ENCODE data around the gene SIRPA. TPM values are rescaled to one million over a fixed set of nuclear protein-coding genes. Genes with fewer than 3 reads are reported as not detected.
A peak's percentile ranks its signal among the peaks of the same experiment; 100 is the strongest.

The SIRPA gene
- total RNA-seq, 1 experiment from 2014 or later, result 42.4 TPM

- no peak for DNase-seq (ENCODE audit: low read depth)
Observed at GRCh38 chr20:1949347-1950100, 54.3 kb downstream of the SIRPA start.

- no peak for DNase-seq (ENCODE audit: low read depth)
Observed at GRCh38 chr20:1950836-1951235, 55.6 kb downstream of the SIRPA start.

GRCh38 chr20:1951436-1952115 lies 56.4 kb downstream of the SIRPA start:
- no peak for DNase-seq (ENCODE audit: low read depth)

DNA sequence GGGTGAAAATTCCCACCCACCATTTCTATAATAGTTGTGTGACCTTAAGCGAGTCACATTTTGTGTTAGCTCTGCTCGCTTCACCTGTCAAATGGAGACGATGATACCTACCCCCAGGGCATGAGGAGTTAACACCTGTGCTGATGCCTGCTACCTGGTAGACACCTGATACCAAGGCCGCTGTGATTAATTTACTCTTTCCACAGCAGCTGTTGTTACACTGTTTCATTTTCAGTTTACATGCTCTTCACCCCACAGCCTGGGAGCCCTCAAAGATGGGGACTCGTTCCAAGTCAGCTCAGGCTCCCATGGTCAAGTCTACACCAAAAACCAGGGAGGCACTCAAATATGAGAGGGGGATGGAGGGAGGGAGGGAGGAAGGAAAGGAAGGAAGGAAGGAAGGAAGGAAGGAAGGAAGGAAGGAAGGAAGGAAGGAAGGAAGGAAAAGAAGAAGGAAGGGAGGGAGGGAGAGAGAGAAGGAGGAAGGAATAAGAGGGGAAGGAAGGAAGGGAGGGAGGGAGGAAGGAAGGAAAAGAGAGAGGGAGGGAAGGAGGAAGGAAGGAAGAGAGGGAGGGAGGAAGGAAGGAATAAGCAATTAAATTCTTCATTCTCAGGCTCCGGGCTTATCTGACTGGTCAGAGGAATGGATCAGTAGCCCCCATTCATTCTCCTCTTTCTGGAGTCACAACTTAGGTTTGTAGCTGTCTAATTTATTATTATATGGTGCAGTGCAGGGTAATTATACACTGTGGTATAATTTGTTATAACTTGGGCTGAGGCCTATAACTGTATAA lies 57.7 kb downstream of the SIRPA start:
- no peak for DNase-seq (ENCODE audit: low read depth)

- no peak for DNase-seq (ENCODE audit: low read depth)
Observed at GRCh38 chr20:1953621-1954020, 58.4 kb downstream of the SIRPA start.

GRCh38 chr20:1955217-1955616 lies 60.0 kb downstream of the SIRPA start:
- DNase-seq (ENCODE audit: low read depth), result no peak

DNA sequence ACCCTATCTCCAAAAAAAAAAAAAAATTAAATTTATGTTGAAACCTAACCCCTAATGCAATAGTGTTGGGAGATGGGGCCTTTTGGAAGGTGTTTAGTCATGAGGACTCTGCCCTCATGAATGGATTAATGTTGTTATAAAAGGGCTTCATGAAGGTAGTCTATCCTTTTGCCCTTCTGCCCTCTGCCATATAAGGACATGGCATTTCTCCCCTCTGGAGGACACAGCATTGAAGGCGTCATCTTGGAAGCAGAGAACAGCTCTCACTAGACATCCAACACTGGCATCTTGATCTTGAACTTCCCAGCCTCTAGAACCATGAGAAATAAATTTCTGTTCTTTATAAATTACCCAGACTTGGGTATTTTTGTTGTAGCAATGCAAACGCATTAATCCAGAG lies 63.2 kb downstream of the SIRPA start:
- DNase-seq (ENCODE audit: low read depth), result no peak

GRCh38 chr20:1959156-1959555 lies 63.9 kb downstream of the SIRPA start:
- no peak for DNase-seq (ENCODE audit: low read depth)

DNA sequence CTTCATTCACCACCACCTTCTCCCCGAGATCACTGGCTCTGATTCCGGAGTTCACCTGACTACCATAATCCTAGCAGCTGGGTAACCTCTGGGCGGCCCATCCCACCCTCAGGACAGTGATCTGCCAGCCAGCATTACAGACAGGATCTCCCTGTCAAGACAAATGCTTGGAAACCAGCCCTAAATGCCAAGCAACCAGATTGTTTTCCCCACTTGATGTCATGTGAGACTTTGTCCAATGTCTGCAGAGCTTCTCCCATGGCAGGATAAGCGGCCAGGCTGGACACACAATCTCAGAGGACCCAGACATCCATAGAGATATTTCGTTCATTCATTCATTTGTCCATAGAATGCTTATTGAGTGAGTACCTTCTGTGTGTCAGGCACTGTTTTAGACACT lies 66.2 kb downstream of the SIRPA start:
- DNase-seq (ENCODE audit: low read depth), result no peak

DNA sequence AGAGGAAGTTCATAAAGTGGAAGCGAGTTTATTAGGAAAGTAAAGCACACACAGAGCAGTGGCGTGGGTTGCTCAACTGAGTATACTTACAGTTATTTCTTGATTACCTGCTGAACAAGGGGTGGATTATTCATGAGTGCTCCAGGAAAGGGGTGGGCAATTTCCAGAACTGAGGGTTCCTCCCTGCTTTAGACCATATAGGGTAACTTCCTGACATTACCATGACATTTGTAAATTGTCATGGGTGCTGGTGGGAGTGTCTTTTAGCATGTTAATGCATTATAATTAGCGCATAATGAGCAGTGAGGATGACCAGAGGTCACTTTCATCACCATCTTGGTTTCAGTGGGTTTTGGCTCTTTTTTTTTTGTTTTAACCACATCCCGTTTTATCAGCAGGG lies 68.9 kb downstream of the SIRPA start:
- no peak for DNase-seq (ENCODE audit: low read depth)

- DNase-seq (ENCODE audit: low read depth), result no peak
Observed at GRCh38 chr20:1964659-1965405, 69.6 kb downstream of the SIRPA start.

GRCh38 chr20:1965520-1966351 lies 70.5 kb downstream of the SIRPA start:
- peak; percentile 60 for DNase-seq (ENCODE audit: low read depth)

DNA sequence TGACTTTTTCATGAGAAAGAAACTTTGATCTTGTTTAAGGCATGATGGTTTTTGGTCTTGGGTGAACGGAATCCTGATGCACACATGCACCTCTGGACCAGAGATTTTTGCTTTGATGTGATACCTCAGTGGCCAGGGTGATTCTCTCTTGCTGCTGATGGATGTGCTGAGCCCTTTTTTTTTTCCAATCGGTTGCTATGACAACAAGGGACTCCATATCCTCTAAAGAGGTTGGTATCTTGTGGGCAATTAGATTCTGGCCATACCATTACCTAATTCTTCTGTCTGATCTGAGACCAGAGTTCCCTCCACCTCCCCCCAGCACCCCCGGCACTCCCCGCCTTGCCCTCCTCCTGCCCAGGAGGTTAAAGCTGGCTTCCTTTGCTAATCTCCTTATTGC lies 73.8 kb downstream of the SIRPA start:
- DNase-seq (ENCODE audit: low read depth), result no peak

- DNase-seq (ENCODE audit: low read depth), result no peak
Observed at GRCh38 chr20:1971893-1972586, 76.8 kb downstream of the SIRPA start.

DNA sequence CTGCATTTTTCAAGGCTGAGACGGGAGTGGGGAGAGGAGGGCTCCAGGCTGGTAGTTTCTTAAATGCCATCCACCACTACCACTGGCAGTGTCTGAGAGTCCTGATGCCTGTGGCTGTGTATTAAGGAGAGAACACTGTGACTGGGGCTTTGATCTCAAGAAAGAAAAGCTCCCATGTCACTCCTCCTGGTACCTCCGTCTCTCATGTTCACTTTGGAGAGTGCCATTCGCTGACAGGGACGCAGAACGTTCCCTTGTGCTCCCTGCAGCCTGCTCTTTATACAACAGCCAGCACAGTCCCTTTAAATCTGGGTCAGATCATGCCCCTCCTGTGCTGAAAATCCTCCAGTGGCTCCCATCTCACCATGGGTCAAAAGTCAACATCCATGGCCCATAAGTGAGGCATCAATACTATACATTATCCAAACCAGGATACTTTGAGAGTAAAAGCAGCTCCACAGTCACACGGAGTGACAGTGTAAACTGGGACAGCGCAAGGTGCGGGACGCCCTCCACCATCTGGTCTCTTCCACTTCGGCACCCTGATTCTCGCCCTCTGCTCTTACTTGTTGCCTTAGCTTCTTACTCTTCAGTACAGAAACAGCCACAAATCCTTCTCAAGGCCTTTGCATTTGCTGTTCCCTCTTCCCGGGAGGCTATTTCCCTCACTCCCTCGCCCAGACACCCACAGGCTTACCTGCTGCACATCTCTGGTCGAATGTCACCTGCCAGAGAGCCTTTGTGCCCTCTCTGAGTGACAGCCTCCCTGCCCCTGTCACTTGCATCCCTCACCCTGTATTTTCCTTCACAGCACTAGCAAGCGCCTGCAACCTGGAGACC lies 78.6 kb downstream of the SIRPA start:
- no peak for DNase-seq (ENCODE audit: low read depth)

- DNase-seq (ENCODE audit: low read depth), result no peak
Observed at GRCh38 chr20:1975291-1975690, 80.1 kb downstream of the SIRPA start.

DNA sequence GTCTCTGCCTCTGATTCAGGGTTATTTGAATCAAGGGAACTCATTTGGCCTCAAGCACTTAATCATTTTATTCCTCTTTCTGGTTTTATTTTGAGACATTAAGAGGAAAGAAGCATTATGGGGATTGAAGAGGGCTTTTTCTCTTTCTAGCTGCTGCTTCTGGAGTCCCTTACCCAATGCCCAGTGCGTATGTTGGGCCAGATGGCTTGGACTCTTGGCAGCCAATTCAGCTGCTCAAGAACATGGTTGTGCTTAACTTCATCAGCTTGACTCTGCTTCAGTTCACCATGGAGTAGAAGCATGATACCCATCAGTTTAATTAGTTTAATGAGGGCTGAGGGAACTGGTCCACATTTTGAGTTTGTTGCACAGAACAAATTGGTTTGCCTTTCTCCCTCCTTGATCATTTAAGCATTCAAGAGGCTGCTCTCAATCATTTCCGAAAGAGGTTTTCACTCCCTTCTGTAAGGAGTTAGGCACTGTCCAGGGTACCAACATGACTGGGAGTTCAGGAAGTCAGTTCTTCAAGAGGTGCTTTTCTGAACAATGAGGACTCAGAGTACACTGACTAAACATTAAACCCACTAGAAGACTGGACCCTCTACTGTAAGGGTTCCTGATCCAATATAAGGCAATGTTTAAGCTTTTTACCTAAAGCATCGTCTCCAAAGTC lies 84.0 kb downstream of the SIRPA start:
- no peak for DNase-seq (ENCODE audit: low read depth)

DNA sequence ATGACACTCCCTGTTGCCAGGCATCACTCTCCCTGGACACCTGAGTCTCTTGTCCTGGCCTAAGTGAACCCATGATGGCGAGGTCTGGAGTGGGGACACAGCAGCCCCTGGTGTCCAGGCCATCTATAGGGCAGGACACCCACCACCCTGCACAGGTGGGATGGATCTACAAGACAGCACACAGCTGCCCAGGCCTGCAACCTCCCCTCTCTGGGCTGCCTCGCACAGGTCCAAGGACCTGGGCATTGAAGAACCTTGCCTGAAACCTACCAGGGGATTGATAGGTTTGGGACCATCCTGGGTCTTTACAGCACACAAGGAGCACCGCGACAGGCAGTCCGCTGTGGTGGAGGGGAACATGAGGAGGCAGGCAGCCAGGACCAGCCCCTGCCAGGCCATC lies 87.5 kb downstream of the SIRPA start:
- no peak for DNase-seq (ENCODE audit: low read depth)

DNA sequence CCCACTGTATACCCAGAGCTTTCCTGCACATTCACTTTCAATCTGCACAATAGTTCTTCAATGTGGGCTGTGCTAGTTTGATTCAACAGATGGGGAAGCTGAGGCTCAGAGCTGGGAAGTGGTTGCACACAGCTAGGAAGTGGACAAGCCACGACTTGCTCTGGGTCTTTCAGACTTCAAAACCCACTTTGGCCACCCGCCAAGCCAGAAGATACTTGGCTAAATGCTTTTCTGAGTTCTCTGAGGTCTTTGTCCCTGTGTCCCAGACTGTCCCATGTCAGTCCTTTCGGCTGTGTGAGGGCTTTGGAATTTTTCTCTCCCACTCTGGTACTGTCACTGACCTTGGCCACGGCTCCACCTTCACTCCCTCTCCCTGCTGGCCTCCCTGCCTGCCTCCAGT lies 88.1 kb downstream of the SIRPA start:
- no peak for DNase-seq (ENCODE audit: low read depth)

Measured in M059J (cell line).